HCEC 1CT (cell line): Measurements from ENCODE around the gene MRPL32.

ENCODE experiments used
- DNase-seq: peaks from one replicate; pipeline ENCODE4 v3.0.0-alpha.2; 2017

MRPL32 gene

GRCh38 chr7:42928754-42929153, 3.4 kb upstream of the MRPL32 start:
- no peak for DNase-seq

DNA sequence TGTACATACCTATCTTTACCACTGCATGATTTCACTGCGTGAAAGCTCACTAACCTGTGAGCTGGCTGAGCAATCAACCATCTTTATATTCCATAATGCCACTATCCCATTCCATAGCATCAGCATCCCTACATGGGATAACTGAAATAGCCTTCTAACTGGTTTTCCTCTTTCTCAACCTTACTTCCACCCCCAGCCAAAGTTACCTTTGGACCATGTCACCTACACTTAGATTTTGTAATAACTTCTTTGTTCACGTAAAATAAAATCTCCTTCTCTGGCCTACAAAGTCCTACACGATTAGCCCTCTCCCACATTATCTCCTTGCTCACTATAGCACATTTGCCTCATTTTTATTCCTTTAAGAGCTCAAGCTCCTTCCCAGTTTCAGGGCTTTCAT, 2.7 kb upstream of the MRPL32 start:
- no peak for DNase-seq

GRCh38 chr7:42930889-42931288, 1.3 kb upstream of the MRPL32 start:
- DNase-seq, result no peak

DNA sequence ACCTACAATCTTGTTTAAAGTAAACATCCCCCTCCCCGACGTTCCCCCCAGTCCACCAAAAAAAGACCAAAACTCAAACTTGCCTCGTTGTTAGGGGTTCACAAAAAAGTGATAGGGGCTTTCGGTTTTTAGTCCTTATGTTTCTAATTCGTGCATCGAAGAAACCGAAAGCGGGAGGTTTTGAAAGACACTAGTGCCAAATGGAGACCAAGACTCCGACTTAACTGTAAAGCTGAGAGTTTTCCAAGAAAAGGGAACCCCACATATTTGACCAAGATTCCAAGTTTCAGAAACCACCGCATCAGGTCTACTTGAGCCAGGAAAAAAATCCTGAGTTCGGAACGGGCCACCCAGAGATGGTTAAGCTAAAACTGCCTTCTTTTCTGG, 736 bp upstream of the MRPL32 start:
- no peak for DNase-seq

DNA sequence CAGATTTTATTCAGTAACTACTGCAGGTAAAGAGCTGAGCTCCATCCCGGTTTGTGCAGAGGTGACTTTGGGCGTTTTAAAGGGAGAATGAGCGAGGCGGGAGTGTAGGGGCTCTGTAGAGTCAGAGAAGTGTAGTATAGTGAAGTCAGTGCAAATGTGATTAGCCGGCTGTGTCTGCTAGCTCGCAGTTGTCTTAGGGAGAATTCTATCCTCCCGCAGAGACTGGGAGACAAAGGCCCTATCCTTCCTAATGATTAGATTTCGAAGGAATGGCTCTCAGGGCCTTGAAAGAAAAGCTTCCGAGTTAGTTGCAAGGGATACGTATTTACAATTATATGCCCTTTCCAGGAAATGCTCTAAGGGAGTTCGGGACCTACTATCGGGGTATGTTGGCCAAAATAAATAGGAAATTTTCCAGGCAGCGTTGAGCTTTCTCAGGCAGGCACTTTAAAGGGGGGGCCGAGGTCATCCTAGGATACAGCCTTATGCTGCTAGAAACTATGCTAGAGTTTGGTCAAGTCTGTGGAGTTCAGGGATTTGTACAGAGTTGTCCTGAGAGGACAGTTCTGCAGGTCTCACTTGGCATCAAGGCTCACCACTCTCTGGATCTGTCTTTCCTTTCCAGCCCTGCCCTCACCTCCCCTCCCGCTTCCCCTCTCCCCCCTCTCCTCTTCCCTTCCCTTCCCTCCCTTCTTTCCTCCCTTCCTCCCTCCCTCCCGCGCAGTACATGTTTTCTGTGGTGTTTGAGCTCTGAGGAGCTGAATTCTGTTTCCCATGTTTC, 825 bp downstream of the MRPL32 start:
- peak; percentile 41 for DNase-seq

DNA sequence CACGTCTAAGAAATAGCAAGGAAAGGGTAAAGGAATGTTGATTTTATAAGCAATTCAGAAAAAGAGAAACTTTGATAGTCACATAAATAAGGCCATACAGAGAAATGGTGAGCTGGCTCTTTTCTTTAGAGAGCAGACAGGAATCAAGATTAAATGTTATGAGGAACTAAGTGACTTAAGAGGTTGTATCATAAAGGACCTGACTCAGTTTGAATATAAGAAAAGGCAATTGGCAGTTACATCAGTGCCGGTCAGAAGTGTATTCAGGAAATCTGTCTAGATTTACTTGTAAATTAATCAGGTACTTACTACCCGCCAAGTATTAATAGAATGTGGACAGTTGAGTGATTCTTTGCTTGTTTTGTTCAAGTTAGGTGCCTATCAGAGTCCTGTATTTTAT, 2.1 kb downstream of the MRPL32 start:
- DNase-seq, result no peak

GRCh38 chr7:42935861-42936260, 3.7 kb downstream of the MRPL32 start:
- no peak for DNase-seq

GRCh38 chr7:42939457-42940240, 7.5 kb downstream of the MRPL32 start:
- DNase-seq, result no peak

DNA sequence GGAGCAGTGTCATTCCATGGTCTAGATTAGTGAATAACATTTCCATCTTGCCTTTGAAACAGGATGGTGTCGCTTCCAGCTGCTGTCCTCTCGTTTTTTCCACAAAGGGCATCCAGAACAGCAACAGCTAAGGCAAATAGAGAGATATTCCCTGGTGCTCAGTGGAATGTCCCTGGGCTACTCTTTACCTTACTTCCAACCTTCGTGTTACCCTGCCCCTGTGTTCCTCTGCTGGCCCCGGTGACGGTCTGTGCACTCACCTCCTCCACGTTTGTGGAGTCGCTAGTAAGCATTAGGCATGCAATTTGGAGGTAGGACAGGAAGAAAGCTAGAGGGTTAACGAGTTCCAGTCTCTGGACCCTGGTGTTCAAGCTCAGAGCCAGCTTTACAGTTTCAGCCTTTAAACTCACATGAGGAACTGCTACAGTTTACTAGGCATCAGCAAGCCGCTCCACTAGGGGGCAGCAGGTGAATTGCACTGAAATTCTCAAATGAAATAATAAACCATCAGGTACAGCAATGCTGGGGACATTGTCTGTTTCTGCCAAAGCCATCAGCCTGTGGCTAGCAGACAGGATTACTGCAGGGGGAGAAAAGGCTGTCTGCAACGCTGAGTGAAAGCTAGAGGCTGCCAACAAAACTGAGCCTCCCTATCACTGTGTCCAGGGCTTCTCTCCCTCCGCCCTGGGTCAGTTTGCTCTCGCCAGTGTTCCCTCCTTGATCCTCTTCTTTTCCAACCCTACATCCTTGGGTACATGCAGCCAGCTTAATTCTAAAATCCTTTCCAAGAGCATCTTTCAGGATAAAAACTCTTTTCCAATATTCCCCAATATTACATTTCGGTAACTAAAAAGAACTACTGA, 9.0 kb downstream of the MRPL32 start:
- peak; percentile 55 for DNase-seq

GRCh38 chr7:42945821-42946626, 13.8 kb downstream of the MRPL32 start:
- no peak for DNase-seq

- DNase-seq, result no peak
Observed at GRCh38 chr7:42946627-42946950, 14.4 kb downstream of the MRPL32 start.

DNA sequence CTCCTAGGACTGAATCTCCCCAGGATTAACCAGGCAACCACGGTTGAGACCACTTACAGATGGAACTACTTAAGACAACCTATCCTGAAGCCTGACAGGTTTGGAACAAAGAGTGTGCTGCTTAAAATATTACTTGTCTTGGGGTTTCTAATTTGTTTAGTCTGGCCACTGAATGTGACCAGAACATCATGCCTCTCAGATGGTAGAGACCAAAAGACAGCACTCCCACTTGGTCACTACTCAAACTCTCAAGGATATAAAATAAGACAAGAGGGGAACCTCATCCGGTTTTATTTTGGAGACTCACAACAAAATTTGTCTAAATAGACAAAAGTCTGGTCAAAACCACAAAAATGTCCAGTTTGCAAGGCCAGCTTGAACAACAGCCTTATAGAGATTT, 15.3 kb downstream of the MRPL32 start:
- no peak for DNase-seq

DNA sequence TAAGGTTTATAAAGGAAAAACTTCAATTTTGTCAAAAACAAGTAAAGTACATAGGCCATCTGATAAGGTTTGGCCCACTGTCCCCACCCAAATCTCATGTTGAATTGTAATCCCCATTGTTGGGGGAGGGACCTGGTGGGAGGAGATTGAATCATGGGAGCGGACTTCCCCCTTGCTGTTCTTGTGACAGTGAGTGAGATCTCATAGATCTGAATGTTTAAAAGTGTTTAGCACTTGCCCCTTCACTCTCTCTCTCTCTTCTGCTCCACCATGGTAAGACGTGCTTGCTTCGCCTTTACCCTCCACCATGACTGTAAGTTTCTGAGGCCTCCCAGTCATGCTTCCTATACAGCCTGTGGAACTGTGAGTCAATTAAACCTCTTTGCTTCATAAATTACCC, 18.2 kb downstream of the MRPL32 start:
- no peak for DNase-seq

- DNase-seq, result no peak
Observed at GRCh38 chr7:42952328-42952727, 20.2 kb downstream of the MRPL32 start.

- no peak for DNase-seq
Observed at GRCh38 chr7:42953994-42954393, 21.8 kb downstream of the MRPL32 start.

GRCh38 chr7:42956062-42956461, 23.9 kb downstream of the MRPL32 start:
- DNase-seq, result no peak

- DNase-seq, result no peak
Observed at GRCh38 chr7:42959549-42959948, 27.4 kb downstream of the MRPL32 start.

- DNase-seq, result no peak
Observed at GRCh38 chr7:42960762-42961161, 28.6 kb downstream of the MRPL32 start.

DNA sequence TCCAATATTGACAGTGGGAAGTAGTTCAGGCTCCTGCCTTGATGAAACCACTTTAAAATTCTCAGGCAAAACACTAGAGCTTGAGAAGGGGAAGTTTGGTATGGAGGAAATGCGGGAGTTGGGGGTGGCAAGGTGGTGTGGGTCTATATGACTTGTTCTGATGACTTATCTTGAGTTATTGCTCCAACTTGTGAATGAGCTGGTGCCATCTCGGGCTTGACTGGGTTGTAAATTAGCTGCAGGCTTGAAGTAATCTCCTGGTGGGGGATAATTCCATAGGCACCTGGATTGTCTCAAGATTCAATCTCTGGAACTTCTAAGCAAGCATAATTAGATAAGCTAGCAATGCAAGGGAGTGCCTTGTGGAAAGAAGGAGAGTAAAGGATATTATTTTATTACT, 29.0 kb downstream of the MRPL32 start:
- no peak for DNase-seq

GRCh38 chr7:42964293-42964692, 32.1 kb downstream of the MRPL32 start:
- no peak for DNase-seq

DNA sequence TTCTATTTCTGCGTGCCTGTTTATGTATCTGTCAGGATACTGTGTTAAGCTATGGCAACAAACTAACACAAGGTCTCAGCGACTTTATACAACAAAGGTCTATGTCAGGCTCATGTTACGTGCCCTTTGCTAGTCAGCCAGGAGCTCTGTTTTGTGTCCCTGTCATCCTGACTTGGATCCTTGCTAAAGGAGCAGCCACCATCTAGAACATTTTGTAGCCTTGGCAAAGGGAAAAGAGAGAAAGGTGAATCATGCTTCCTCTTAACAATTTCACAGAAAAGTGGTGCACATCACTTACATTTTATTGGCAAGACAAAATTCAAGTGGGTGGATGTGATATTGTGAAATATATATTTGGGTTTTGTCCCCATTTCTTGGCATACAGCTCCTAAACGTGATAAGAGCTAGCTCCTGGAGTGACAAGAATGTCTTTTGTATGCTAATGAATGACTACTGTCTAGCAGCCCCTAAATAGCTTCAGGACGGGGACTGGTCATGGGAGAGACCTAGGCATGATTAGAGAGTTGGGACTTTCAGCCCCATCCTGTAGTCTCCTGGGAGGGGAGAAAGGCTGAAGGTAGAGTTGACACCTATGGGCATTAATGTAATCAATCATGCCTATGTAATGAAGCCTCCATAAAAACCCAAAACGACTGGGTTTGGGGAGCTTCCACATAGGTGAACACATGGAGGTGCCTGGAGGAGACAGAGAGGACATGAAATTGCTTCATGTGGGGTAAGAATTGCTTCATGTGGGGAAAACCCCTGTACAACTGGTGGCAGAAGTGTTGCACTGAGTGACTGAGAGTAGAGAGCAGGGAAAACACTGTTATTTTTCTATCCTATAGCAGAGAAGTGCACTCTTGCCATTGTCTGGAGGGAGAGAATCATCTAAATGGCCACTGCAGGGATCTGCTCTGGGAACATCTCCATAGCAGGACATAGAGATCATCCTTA, 33.0 kb downstream of the MRPL32 start:
- DNase-seq, result no peak

- DNase-seq, result no peak
Observed at GRCh38 chr7:42967391-42967790, 35.2 kb downstream of the MRPL32 start.
